NB4 (cell line): ENCODE data around the gene PIK3R1.

Experiments
- DNase-seq: peaks from one replicate; pipeline ENCODE4 v3.0.0; 2010; ENCODE audit warnings: low read depth
- H3K4me3 ChIP-seq: one replicate; pipeline ENCODE4 v1.5.1; 2011; ENCODE audit warnings: mild to moderate bottlenecking, low read depth, low read length, moderate library complexity
- MYC ChIP-seq: IDR thresholded peaks from 2 replicates; pipeline ENCODE4 v1.6.1; 2011; ENCODE audit warnings: low read depth, low read length
- POLR2A ChIP-seq: IDR thresholded peaks from 2 replicates; pipeline ENCODE4 v1.6.1; 2011; ENCODE audit warnings: mild to moderate bottlenecking; ENCODE audit not compliant: insufficient read length; ENCODE audit errors: extremely low read depth
- TF ChIP-seq, protein P1 (sequence below): IDR thresholded peaks from one replicate; pipeline ENCODE4 v1.5.1; 2012; ENCODE audit warnings: low read depth, low read length
- TF ChIP-seq, protein P2 (sequence below): IDR thresholded peaks from 2 replicates; pipeline ENCODE4 v1.6.1; 2011; ENCODE audit warnings: low read depth, low read length

Gene PIK3R1

DNA sequence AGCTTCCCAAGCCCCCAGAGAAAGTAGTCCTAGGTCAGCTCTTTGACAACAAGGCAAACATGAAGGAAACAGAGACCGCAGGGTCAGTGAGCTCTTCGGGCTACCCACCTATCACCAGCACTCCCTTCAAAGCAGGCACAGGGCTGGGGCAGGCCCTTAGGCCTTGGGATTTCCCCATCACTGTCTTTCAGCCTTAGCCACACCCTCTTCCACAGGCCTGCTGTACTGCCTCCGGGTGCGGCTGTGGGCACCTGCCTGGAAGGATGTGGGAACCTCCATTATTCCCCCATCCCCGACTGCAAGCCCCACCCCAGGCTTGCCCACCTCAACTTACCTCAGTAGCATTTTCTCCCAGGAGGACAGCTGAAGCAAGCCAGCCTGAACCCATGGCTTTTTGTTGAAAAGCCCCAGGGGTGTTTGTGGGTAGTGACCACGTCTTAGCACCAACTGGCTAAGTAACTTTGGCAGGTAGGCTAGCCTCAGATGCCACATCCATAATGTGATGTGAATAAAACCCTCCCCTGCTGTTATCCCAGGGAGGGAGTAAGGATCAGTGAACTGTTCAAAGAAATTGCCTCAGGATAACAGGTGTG is 100.2 kb downstream of the PIK3R1 start:
- no peak for DNase-seq
- TF ChIP-seq, protein P1, sequence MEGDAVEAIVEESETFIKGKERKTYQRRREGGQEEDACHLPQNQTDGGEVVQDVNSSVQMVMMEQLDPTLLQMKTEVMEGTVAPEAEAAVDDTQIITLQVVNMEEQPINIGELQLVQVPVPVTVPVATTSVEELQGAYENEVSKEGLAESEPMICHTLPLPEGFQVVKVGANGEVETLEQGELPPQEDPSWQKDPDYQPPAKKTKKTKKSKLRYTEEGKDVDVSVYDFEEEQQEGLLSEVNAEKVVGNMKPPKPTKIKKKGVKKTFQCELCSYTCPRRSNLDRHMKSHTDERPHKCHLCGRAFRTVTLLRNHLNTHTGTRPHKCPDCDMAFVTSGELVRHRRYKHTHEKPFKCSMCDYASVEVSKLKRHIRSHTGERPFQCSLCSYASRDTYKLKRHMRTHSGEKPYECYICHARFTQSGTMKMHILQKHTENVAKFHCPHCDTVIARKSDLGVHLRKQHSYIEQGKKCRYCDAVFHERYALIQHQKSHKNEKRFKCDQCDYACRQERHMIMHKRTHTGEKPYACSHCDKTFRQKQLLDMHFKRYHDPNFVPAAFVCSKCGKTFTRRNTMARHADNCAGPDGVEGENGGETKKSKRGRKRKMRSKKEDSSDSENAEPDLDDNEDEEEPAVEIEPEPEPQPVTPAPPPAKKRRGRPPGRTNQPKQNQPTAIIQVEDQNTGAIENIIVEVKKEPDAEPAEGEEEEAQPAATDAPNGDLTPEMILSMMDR = no peak
- TF ChIP-seq MYC (no peak), POLR2A (no peak)
- TF ChIP-seq, protein P2, sequence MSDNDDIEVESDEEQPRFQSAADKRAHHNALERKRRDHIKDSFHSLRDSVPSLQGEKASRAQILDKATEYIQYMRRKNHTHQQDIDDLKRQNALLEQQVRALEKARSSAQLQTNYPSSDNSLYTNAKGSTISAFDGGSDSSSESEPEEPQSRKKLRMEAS = no peak
- H3K4me3 ChIP-seq = no peak overlapping the region

DNA sequence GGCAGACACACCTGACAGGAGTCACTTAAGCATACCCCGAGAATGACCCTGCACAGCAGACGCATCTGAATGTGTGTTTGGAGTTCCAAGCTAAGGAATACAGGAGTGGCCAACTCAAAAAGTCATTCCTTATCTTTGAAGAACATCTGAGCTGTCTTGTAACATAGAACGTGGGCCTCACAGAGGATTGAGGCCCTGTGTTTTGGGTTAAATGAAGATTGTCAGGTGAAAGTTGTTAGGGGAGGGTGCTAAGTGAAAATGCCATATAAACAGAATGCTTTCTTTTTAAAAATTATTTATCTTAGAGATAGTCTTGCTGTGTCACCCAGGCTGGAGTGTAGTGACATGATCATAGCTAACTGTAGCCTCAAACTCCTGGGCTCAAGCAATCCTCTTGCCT is 100.9 kb downstream of the PIK3R1 start:
- no peak overlapping the region for H3K4me3 ChIP-seq
- TF ChIP-seq MYC (no peak), POLR2A (no peak)
- TF ChIP-seq, protein P2 = no peak
- TF ChIP-seq, protein P1 = no peak
- no peak for DNase-seq

DNA sequence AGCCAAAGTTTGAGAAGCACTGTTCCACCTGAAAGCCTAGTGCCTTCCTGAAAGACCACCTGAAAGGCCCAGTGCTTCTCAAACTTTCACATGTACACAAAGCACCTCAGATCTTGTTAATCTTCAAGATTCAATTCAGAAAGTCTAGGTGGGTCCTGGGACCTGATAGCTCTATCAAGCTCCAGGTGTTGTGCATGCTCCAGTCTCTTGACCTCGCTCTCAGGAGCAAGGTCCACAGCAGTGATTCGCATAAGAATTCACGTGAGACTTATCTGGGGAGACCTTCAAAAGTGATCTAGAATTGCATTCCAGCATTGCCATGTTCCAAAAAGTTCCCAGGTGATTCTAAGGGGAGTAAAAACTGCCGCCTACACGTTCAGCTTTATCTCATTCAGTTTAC is 102.1 kb downstream of the PIK3R1 start:
- DNase-seq = no peak
- TF ChIP-seq, protein P1 = no peak
- TF ChIP-seq MYC = no peak
- TF ChIP-seq POLR2A = no peak
- TF ChIP-seq, protein P2 = no peak
- H3K4me3 ChIP-seq = no peak overlapping the region

DNA sequence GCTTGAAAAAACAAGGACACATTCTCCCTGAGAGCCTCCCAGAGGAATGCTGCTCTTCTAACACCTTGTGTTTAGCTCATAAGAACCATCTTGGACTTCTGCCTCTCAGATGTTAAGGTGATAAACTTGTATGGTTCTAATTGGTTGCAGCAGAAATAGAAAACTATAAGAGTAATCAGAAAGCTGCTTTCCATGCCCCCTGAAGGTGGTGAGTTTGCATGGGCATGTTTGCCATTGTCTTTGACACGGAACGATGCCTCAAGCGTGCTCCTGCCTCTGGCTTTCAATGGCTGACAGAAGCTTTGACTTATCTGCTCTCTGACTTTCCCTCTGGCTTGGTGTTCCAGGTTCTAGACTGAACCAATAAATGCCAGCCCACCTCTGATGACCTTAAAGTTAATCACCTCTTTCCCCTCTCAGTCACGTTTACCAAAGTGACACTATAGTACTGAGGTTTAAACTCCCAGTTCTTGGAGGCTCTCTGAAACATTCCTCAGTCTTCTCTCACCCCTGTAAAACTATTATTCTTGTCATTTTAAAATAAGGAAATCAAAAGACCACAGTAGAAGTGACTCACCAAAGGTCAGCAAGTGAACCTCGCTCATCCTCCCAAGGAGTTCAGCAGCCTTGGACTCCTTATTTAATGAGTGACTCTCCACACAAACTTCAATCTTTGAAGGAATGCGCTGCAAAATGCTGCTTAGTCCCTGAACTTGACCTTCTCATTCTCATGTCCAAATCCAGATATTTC is 103.6 kb downstream of the PIK3R1 start:
- DNase-seq = no peak
- H3K4me3 ChIP-seq = no peak overlapping the region
- TF ChIP-seq, protein P1 = no peak
- TF ChIP-seq, protein P2 = no peak
- TF ChIP-seq MYC (no peak), POLR2A (no peak)

DNA sequence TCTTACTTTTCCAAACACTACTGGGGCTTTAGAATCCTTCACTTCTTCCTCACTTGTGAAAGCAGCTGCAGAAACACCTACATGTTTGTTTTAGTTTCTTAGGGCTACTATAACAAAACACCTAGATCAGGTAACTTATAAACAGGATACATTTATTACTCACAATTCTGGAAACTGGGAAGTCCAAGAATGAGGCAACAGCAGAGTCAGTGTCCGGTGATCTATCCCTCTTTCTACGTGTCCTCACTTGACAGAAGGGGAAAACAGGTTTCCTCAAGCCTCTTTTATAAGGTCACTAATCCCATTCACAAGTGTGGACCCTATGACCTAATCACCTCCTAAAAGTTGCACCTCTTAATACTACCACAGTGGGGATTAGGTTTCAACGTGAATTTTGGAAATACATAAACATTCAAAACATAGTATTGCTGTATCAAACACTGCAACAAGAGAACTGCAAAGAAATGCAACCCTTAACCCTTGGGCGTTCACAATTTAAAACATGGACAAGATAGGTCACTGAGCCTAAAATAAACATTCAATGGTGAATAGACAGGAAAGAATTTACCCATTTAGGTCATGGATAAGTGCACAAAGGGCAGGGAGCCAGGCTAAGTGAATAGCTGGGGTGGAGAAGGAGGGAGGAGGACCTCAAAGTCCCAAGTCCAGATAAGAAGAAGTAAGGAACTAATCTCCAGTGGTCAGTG is 104.3 kb downstream of the PIK3R1 start:
- no peak for DNase-seq

More for the DNA sequence above, 104.3 kb downstream of the PIK3R1 start:
- H3K4me3 ChIP-seq = no peak overlapping the region
- TF ChIP-seq, protein P2 = no peak
- TF ChIP-seq POLR2A (no peak), MYC (no peak)
- TF ChIP-seq, protein P1 = no peak
